Kidney (tissue), 14 donors: ENCODE results near the gene ADH1C. TPM values are rescaled to one million over a fixed set of nuclear protein-coding genes. Genes with fewer than 3 reads are reported as not detected.

Experiments
- DNase-seq, 5 donors: peaks; one replicate each; pipeline ENCODE4 v3.0.0-alpha.2; 2013 to 2020
- FAIRE-seq: peaks from 2 replicates; lab custom pipeline; 2012; peaks lifted over from hg19 to GRCh38; lab: Jason Lieb, UNC
- H3K27ac ChIP-seq, 2 donors: one replicate each; pipeline ENCODE4 v1.7.0; 2013; ENCODE audit warnings: low read depth in 2 of 2, low read length in 2 of 2, inconsistent platforms in 1 of 2
- H3K27me3 ChIP-seq: one replicate; pipeline ENCODE4 v1.7.1; 2013; ENCODE audit warnings: low read length, inconsistent platforms; ENCODE audit not compliant: control insufficient read depth, insufficient read depth
- H3K36me3 ChIP-seq, 3 donors: one replicate each; pipeline versions ENCODE4 v1.7.0 to v1.7.1; 2013; ENCODE audit warnings: low read length in 3 of 3, control low read depth in 1 of 3, inconsistent platforms in 1 of 3; ENCODE audit not compliant: insufficient read depth in 3 of 3, control insufficient read depth in 2 of 3
- H3K4me1 ChIP-seq, 3 donors: one replicate each; pipeline versions ENCODE4 v1.7.0 to v1.7.1; 2013; ENCODE audit warnings: low read length in 3 of 3, inconsistent platforms in 1 of 3, low read depth in 1 of 3; ENCODE audit not compliant: control insufficient read depth in 2 of 3, insufficient read depth in 2 of 3
- H3K4me3 ChIP-seq, 3 donors: one replicate each; pipeline versions ENCODE4 v1.7.0 to v1.8.1; 2013; ENCODE audit warnings: low read length in 3 of 3, control low read depth in 1 of 3, inconsistent platforms in 1 of 3
- H3K9ac ChIP-seq, 3 donors: one replicate each; pipeline versions ENCODE4 v1.7.0 to v1.7.1; 2013; ENCODE audit warnings: low read length in 3 of 3, control low read depth in 1 of 3, inconsistent platforms in 1 of 3
- H3K9me3 ChIP-seq, 3 donors: one replicate each; pipeline versions ENCODE4 v1.7.0 to v1.7.1; 2013; ENCODE audit warnings: low read length in 3 of 3, control low read depth in 1 of 3, inconsistent platforms in 1 of 3; ENCODE audit not compliant: control insufficient read depth in 2 of 3, insufficient read depth in 1 of 3
- CTCF ChIP-seq: IDR thresholded peaks from 3 replicates; pipeline ENCODE4 v1.5.1; 2012; ENCODE audit warnings: mild to moderate bottlenecking, moderate library complexity, borderline replicate concordance; ENCODE audit not compliant: insufficient read depth; ENCODE audit errors: extremely low read depth
- intact Hi-C: fragments of 100-400 bp; cut with DNase I; formaldehyde crosslinking; loops from one replicate; pipeline ENCODE4 v1.11.1; 2022
- polyA plus RNA-seq: library from polyadenylated mRNA; stranded (reverse); fragments of 350-450 nt; fragmentation: Illumina TruSeq; extraction: RNeasy Lipid Tissue Mini Kit (QIAGEN cat#74804); gene quantifications from one replicate; pipeline ENCODE4 v1.2.3, GENCODE V29; 2014; ENCODE audit warnings: low read depth, low replicate concordance; ENCODE audit not compliant: insufficient read depth
- total RNA-seq: library from RNA; stranded (reverse); fragmentation: NEBNext Ultra II Directional; extraction: Animal tissue kit (Norgen Biotek cat#: 25700); gene quantifications from one replicate; pipeline ENCODE4 v1.2.1, GENCODE V29; 2021
- donor health status: control.
- donor health status: control.
- donor health status: control.
- donor health status: control.
- donor health status: control.
- donor health status: DM: yes; HTN: yes; CAD: no.
- donor health status: Normal renal cell carcinoma (clear cell type).

The ADH1C gene
- total and polyA plus RNA-seq, 2 donors from 2014 or later: 9.3 to 28.1 TPM

GRCh38 chr4:99329876-99330275 lies 22.7 kb downstream of the ADH1C start:
- DNase-seq (no peak), FAIRE-seq (no peak)
- H3K9me3 ChIP-seq: no peaks in the 10 kb centered on the region
- intact Hi-C loops: no loop called here
- no peaks in the 10 kb centered on the region for H3K27me3 ChIP-seq
- H3K4me1 ChIP-seq: no peaks in the 10 kb centered on the region
- H3K36me3 ChIP-seq: no peaks in the 10 kb centered on the region
- TF ChIP-seq CTCF: no peak
- H3K9ac ChIP-seq: no peak overlapping the region
- no peak overlapping the region for H3K27ac ChIP-seq
- no peak overlapping the region for H3K4me3 ChIP-seq

GRCh38 chr4:99324979-99325378 lies 27.6 kb downstream of the ADH1C start:
- DNase-seq: peak in 2 of 5 donors; percentile 16 to 71
- no peak overlapping the region for H3K27ac ChIP-seq
- FAIRE-seq: no peak

GRCh38 chr4:99324361-99324760 lies 28.2 kb downstream of the ADH1C start:
- Histone ChIP-seq H3K27ac (no peak overlapping the region), H3K36me3 (no peaks in the 10 kb centered on the region), H3K4me3 (no peak overlapping the region), H3K9me3 (no peaks in the 10 kb centered on the region), H3K27me3 (no peaks in the 10 kb centered on the region), H3K9ac (no peak overlapping the region), H3K4me1 (no peaks in the 10 kb centered on the region)
- TF ChIP-seq CTCF: no peak
- no peak for FAIRE-seq
- intact Hi-C loops: no loop called here
- DNase-seq: no peak

More at GRCh38 chr4:99324979-99325378, 27.6 kb downstream of the ADH1C start:
- intact Hi-C loops: no loop called here
- no peak for TF ChIP-seq CTCF
- Histone ChIP-seq H3K27me3 (no peaks in the 10 kb centered on the region), H3K9me3 (no peaks in the 10 kb centered on the region), H3K36me3 (no peaks in the 10 kb centered on the region), H3K4me3 (no peak overlapping the region), H3K9ac (no peak overlapping the region), H3K4me1 (no peaks in the 10 kb centered on the region)

- intact Hi-C loops: no loop called here
- Histone ChIP-seq H3K27me3 (no peaks in the 10 kb centered on the region), H3K9ac (no peak overlapping the region), H3K4me1 (no peaks in the 10 kb centered on the region), H3K9me3 (no peaks in the 10 kb centered on the region), H3K36me3 (no peaks in the 10 kb centered on the region), H3K4me3 (no peak overlapping the region), H3K27ac (no peak overlapping the region)
- FAIRE-seq (no peak), DNase-seq (no peak)
- TF ChIP-seq CTCF: no peak
Observed at GRCh38 chr4:99323756-99324155, 28.8 kb downstream of the ADH1C start.
